Inflammatory macrophage treated with lipopolysaccharide for 1 hour (primary cell): ENCODE measurements around the gene TUBGCP5.
"Not testable (repeated sequence)": the region's sequence is repeated elsewhere in the genome, so short reads cannot be mapped to it uniquely, and the experiment has no call there.

Experiments
- DNase-seq, 2 donors: peaks; one replicate each; pipeline ENCODE4 v3.0.0-alpha.2; 2020 to 2022

The TUBGCP5 gene

GRCh38 chr15:23039143-23039916, at the start of gene TUBGCP5:
Gene TUBGCP5 (minus strand): TSS chr15:23039569. CDS start chr15:23039543, 26 bp downstream.
- peak; percentile 98 for DNase-seq

- DNase-seq, result no peak
These were observed 43.7 kb upstream of the TUBGCP5 start for GRCh38 chr15:23083115-23083514.

- DNase-seq, result not testable (repeated sequence)
These were observed 42.8 kb upstream of the TUBGCP5 start for GRCh38 chr15:23081996-23082737.

- DNase-seq, result no peak
These were observed 41.9 kb upstream of the TUBGCP5 start for GRCh38 chr15:23081271-23081670.

DNA sequence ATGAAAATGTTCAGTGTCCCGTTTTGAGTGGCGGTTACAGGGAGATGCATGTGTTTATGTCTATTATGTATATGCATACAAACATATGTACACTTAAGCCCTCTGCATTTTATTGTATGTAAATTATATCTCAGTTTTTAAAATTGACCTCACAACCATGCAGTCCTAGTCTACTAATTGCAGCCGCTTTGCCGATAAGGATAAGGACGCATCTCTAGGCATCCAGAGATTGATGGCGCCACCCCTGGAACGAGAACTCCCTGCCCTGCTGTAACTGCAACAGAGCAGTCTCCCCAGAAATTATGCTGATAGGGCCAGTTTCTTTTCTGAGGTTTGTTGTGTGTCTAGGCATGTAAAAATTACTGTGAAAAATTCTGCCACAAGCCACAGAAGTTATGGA, 40.4 kb upstream of the TUBGCP5 start:
- DNase-seq, result no peak

GRCh38 chr15:23075927-23076326, 36.6 kb upstream of the TUBGCP5 start:
- no peak for DNase-seq

DNA sequence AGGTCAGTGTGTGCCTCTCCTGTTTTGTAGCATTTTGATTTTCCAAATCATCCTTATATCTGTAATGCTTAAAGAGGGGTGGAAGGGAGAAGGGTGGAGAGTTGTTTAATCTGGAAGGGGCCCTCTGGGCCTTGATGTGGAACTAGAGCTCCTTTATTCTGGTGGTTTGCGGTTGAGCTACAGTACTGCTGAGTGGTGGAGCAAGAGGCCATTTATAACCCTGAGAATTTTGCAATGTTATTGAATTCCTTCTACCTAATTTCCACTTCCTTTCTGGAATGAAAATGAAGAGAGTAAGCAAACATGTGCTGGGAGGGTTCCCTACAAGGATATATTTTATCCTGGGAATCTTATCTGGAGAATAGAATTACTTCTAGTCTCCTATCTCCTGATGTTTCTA, 35.3 kb upstream of the TUBGCP5 start:
- no peak for DNase-seq

- no peak for DNase-seq
These were observed 34.7 kb upstream of the TUBGCP5 start for GRCh38 chr15:23073890-23074646.

- DNase-seq, result no peak
These were observed 33.3 kb upstream of the TUBGCP5 start for GRCh38 chr15:23072633-23073032.

DNA sequence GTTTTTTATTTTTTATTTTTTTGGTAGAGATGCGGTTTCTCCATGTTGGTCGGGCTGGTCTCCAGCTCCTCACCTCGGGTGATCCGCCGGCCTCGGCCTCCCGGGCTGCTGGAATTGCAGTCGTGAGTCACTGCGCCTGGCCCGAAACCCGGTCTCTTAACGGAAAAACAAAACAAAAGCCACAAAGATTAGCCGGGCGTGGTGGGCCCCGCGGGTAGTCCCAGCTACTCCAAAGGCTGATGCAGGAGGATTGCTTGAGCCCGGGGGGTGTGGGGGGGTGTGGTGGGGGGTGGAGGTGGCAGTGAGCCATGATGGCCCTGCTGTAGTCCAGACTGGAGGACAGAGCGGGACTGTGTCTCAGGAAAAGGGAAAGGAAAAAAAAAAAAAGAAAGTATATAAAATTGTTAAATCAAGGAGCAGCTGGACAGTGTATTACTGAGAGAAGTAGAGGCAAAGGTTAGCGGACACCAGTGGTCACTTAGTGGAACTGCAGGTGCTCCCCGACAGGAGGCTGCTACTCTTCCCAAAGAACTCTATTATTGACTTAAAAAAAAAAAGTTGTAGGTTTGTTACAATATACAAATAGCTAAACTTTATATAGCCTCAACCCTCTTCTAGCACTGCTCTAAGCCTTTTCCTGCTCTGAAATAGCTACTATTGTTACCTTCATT, 30.3 kb upstream of the TUBGCP5 start:
- no peak for DNase-seq

- DNase-seq, result no peak
These were observed 28.0 kb upstream of the TUBGCP5 start for GRCh38 chr15:23067416-23067815.

DNA sequence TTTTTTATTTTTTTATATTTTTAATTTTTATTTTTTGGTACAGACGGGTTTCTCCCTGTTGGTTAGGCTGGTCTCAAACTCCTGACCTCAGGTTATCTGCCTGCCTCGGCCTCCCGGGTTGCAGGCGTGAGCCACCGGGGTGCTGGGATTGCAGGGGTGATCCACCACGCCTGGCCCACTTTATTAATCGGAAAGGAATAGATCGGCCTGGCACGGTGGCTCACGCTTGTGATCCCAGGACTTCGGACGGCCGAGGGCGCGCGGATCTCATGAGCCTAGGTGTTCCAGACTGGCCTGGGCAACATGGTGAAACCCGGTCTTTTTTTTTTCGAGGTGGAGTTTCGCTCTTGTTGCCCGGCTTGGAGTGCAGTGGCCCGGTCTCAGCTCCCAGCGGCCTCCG, 26.5 kb upstream of the TUBGCP5 start:
- DNase-seq, result no peak

DNA sequence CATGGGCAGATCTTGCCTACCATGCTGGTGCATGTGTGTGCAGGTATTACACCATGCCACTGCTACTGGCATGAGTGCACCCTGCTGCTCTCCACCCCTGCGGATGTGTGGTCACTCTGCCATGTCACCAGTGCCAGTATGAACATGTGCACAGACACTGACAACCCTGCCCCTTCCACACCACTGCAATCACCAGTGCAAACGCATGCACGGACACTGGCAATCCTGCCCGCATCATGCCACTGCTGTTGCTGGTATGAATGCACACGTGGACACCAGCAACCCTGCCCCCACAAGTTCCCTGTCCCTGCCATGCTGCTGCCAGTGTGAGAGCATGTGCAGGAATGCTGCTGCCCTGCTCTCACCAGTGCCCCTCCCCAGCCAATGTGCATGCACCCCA, 24.8 kb upstream of the TUBGCP5 start:
- no peak for DNase-seq

DNA sequence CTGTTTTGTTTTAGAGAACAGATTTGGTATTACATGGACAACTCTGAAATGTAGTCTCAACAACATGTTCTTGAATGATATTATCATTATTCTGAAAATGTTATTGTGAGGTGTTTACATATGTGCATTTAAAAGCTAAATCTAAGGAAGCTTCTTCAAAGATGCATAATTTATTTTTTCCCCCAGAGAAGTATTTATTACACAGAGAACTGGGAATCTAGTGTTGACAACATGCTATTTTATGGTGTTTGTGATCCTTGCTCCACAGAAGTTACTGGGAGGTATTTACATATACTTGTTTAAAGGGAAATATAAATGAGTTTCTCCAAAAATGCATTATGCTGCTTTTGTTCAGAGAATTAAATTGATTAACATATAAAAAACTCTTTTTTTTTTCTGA, 18.3 kb upstream of the TUBGCP5 start:
- DNase-seq, result no peak

DNA sequence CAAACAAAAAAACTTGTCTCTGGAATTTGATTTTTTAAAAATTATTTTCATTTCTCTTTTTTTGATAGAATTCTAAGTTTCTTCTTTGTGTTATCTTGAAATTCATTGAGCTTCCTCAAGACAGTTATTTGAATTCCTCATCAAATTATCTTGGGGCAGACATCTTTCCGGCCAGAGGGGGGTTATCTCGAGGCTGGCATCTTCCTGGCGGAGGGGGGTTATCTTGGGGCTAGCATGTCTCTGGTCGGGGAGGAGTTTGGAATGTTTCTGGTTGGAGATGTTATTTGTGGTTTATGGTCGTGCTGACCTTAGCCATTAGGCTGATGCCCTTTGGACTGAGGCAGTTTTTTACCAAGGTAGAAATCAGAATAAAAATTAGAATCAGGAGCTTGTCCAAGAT, 15.9 kb upstream of the TUBGCP5 start:
- DNase-seq, result no peak

DNA sequence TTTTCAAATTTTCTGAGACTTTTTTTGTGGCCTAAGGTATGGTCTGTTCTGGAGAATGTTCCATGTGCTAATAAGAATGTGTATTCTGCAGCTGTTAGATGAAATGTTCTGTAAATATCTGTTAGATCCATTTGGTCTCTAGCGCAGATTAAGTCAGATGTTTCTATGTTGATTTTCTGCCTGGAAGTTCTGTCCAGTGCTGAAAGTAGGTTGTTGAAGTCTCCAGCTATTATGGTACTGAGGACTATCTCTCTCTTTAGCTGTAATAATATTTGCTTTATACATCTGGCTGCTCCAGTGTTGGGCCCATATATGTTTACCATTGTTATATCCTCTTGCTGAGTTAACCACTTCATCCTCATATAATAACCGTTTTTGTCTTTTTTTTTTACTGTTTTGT, 13.2 kb upstream of the TUBGCP5 start:
- no peak for DNase-seq

GRCh38 chr15:23050708-23051107, 11.3 kb upstream of the TUBGCP5 start:
- no peak for DNase-seq

DNA sequence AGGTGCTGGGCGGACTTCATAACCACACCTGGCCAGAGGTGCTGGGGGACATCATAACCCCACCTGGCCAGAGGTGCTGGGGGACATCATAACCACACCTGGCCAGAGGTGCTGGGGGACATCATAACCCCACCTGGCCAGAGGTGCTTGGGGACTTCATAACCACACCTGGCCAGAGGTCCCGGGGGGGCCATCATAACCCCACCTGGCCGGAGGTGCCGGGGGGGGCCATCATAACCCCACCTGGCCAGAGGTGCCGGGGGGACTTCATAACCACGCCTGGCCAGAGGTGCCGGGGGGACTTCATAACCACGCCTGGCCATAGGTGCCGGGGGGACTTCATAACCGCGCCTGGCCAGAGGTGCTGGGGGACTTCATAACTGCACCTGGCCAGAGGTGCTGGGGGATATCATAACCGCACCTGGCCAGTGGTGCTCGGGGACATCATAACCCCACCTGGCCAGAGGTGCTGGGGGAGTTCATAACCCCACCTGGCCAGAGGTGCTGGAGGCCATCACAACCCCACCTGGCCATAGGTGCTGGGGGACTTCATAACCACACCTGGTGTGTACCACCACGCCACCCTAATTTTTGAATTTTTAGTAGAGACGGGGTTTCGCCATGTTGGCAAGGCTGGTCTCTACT, 10.7 kb upstream of the TUBGCP5 start:
- no peak for DNase-seq

GRCh38 chr15:23048572-23049282, 9.4 kb upstream of the TUBGCP5 start:
- DNase-seq, result not testable (repeated sequence)

GRCh38 chr15:23043987-23044386, 4.6 kb upstream of the TUBGCP5 start:
- DNase-seq, result not testable (repeated sequence)

DNA sequence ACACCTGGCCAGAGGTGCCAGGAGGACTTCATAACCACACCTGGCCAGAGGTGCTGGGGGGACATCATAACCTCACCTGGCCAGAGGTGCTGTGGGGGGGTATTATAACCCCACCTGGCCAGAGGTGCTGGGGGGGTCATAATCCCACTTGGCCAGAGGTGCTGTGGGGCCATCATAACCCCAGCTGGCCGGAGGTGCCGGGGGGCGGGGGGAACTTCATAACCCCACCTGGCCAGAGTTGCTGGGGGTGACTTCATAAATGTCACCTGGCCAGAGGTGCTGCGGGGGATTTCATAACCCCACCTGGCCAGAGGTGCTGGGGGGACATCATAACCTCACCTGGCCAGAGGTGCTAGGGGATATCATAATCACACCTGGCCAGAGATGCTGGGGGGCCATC, 4.2 kb upstream of the TUBGCP5 start:
- DNase-seq, result not testable (repeated sequence)

- DNase-seq, result not testable (repeated sequence)
These were observed 2.4 kb upstream of the TUBGCP5 start for GRCh38 chr15:23041736-23042135.
